HepG2 (cell line): ENCODE measurements around the gene TH. TPM values are rescaled to one million over a fixed set of nuclear protein-coding genes. Genes with fewer than 3 reads are reported as not detected.

ENCODE experiments used
- AGO1 ChIP-seq: fragments of 200-400 bp; formaldehyde crosslinking; IDR thresholded peaks from 2 replicates; pipeline ENCODE4 v1.6.1; 2017; ENCODE audit warnings: mild to moderate bottlenecking, low read depth, low read length, moderate library complexity; ENCODE audit not compliant: poor library complexity, severe bottlenecking
- FOXK1 ChIP-seq: sonication (generic); formaldehyde crosslinking; IDR thresholded peaks from 2 replicates; pipeline ENCODE4 v1.4.0; 2020; ENCODE audit warnings: low read depth, missing genetic modification reagents, borderline replicate concordance
- GABPB1 ChIP-seq: IDR thresholded peaks from 2 replicates; pipeline ENCODE4 v1.6.1; 2016; ENCODE audit warnings: mild to moderate bottlenecking, missing genetic modification reagents, moderate library complexity, missing compliant biosample characterization
- KLF6 ChIP-seq: IDR thresholded peaks from 2 replicates; pipeline ENCODE4 v1.8.0; 2016; ENCODE audit warnings: missing biosample characterization, missing genetic modification reagents
- MAZ ChIP-seq, 2 experiments: sonication (generic) in 1 of 2; formaldehyde crosslinking in 1 of 2; IDR thresholded peaks; 2 replicates each; pipeline versions ENCODE4 v1.5.0 to v1.6.1; 2012 to 2020; ENCODE audit warnings: low read depth in 2 of 2, mild to moderate bottlenecking in 2 of 2, borderline replicate concordance in 1 of 2, improper control_type of control experiment in 1 of 2, low read length in 1 of 2, missing genetic modification reagents in 1 of 2, moderate library complexity in 1 of 2
- MZF1 ChIP-seq: sonication (generic); formaldehyde crosslinking; IDR thresholded peaks from 2 replicates; pipeline ENCODE4 v1.8.1; 2023; ENCODE audit warnings: mild to moderate bottlenecking, missing genetic modification reagents, borderline replicate concordance
- PATZ1 ChIP-seq: sonication (generic); formaldehyde crosslinking; IDR thresholded peaks from 2 replicates; pipeline ENCODE4 v1.4.0; 2020; ENCODE audit warnings: missing genetic modification reagents
- SNAI1 ChIP-seq: sonication (generic); formaldehyde crosslinking; IDR thresholded peaks from 2 replicates; pipeline ENCODE4 v1.5.0; 2020; ENCODE audit warnings: mild to moderate bottlenecking, missing genetic modification reagents, borderline replicate concordance
- TRIM24 ChIP-seq: sonication (generic); formaldehyde crosslinking; IDR thresholded peaks from 2 replicates; pipeline ENCODE4 v1.8.0; 2022; ENCODE audit warnings: mild to moderate bottlenecking, missing genetic modification reagents
- YEATS4 ChIP-seq: sonication (generic); formaldehyde crosslinking; IDR thresholded peaks from 2 replicates; pipeline ENCODE4 v1.4.0; 2020; ENCODE audit warnings: missing genetic modification reagents, borderline replicate concordance
- ZNF362 ChIP-seq: sonication (generic); formaldehyde crosslinking; IDR thresholded peaks from 2 replicates; pipeline ENCODE4 v1.4.0; 2020; ENCODE audit warnings: missing genetic modification reagents, mild to moderate bottlenecking, borderline replicate concordance
- ZNF430 ChIP-seq: sonication (generic); formaldehyde crosslinking; IDR thresholded peaks from 2 replicates; pipeline ENCODE4 v1.9.0; 2021; ENCODE audit warnings: mild to moderate bottlenecking, missing genetic modification reagents
- ZSCAN21 ChIP-seq: sonication (generic); formaldehyde crosslinking; IDR thresholded peaks from 2 replicates; pipeline ENCODE4 v1.8.0; 2022; ENCODE audit warnings: mild to moderate bottlenecking, missing genetic modification reagents, moderate library complexity, borderline replicate concordance
- polyA plus RNA-seq, 8 experiments: library from polyadenylated mRNA; depleted of rRNA in 3 of 8; stranded (reverse) in 7 of 8; unstranded in 1 of 8; fragments of >200 nt; fragmentation: Illumina TruSeq in 4 of 8; extraction: Trizol in 4 of 8; gene quantifications; 2 replicates each; pipeline versions ENCODE4 v1.2.1 to v1.2.3, GENCODE V29; 2011 to 2016; ENCODE audit warnings: low read depth in 4 of 8, missing spikeins in 1 of 8, mixed read lengths in 1 of 8; ENCODE audit not compliant: insufficient read depth in 1 of 8
- total RNA-seq, 5 experiments: library from RNA; depleted of rRNA; stranded (reverse); fragments of >200 nt; fragmentation: Illumina TruSeq; extraction: Trizol; gene quantifications; 2 replicates each; pipeline ENCODE4 v1.2.3, GENCODE V29; 2016; ENCODE audit warnings: low read depth in 1 of 5
- TF ChIP-seq, protein P1 (sequence below): sonication (generic); formaldehyde crosslinking; IDR thresholded peaks from 2 replicates; pipeline ENCODE4 v1.4.0; 2020; ENCODE audit warnings: mild to moderate bottlenecking, missing genetic modification reagents
- TF ChIP-seq, protein P2 (sequence below): sonication (generic); formaldehyde crosslinking; IDR thresholded peaks from 2 replicates; pipeline ENCODE4 v1.5.0; 2020; ENCODE audit warnings: mild to moderate bottlenecking, missing genetic modification reagents, moderate library complexity
- TF ChIP-seq, protein P3 (sequence below), 2 experiments: sonication (generic) in 1 of 2; formaldehyde crosslinking in 1 of 2; IDR thresholded peaks; 2 replicates each; pipeline versions ENCODE4 v1.4.0 to v1.6.1; 2016 to 2020; ENCODE audit warnings: borderline replicate concordance in 1 of 2, low read depth in 1 of 2, mild to moderate bottlenecking in 1 of 2, missing genetic modification reagents in 1 of 2

The TH gene
- total and polyA plus RNA-seq, 2 of the 13 experiments (the other 11 are each of a cell fraction or from before 2014, with no cell fraction given), result 0.36 TPM; not detected in 1

DNA sequence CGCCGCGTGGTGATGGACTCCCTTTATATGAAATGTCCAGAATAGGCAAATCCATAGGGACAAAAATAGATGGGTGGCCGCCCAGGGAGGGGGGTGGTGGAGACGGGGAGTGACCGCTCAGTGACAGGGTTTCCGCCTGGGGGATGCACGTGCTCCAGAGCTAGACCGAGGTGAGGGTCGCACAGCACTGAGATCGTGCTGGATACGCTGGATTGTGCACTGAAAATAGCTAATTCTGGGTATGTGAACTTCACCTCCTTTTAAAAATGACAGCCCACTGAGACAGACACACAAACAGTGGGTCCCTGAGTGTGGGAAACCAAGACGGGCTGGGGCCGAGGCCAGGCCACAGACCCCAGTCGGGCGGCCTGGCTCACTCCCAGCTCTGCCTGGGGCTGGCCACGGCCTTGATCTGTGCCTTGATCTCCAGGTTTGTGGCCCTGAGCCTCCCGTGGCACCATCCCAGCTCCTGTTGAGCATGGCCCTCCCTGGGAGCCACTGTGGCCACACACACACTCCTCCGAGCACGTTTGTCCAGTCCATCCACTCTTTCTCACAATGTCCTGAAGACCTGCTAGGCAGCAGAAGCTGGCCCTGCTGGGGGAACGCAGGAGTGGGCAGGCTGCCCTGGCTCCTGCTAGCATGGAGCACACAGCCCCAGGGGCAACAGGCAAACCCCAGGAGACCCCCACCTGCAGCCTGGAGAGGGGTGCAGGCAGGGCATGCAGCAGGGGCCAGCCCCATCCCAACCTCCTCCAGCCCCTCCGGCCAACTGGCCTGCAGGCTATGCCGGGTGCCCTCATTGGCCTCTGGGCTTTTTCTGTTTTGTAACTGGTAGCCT is 41.0 kb upstream of the TH start (continued):
- TF ChIP-seq SNAI1 (CRISPR knock-in tag), result peak; percentile 90; the same call in 1 of the 2 replicates
- no peak for TF ChIP-seq MZF1 (CRISPR knock-in tag)
- 0 out of 2 replicates have a peak, but pooled peaks have one; percentile 49 for TF ChIP-seq ZNF430 (CRISPR knock-in tag)
- peak; percentile 33; the same call in 1 of the 2 replicates for TF ChIP-seq ZNF362 (CRISPR knock-in tag)
- TF ChIP-seq PATZ1 (CRISPR knock-in tag), result peak; percentile 31; the same call in 1 of the 2 replicates
- TF ChIP-seq ZSCAN21, result no peak
- TF ChIP-seq GABPB1 (CRISPR knock-in tag), result peak; percentile 52; the same call in 1 of the 2 replicates
- 0 out of 2 replicates have a peak, but pooled peaks have one; percentile 14 for TF ChIP-seq MAZ (IDR thresholded peaks at IDR 0.05; ENCODE audit: borderline replicate concordance, low read depth, low read length)
- TF ChIP-seq MAZ (CRISPR knock-in tag; IDR thresholded peaks at IDR 0.05; ENCODE audit: low read depth), result peak; percentile 45; the same call in 1 of the 2 replicates
- TF ChIP-seq, protein P1, sequence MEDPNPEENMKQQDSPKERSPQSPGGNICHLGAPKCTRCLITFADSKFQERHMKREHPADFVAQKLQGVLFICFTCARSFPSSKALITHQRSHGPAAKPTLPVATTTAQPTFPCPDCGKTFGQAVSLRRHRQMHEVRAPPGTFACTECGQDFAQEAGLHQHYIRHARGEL (CRISPR knock-in tag), result 0 out of 2 replicates have a peak, but pooled peaks have one; percentile 40
- TF ChIP-seq AGO1, result peak; percentile 10
- TF ChIP-seq, protein P2, sequence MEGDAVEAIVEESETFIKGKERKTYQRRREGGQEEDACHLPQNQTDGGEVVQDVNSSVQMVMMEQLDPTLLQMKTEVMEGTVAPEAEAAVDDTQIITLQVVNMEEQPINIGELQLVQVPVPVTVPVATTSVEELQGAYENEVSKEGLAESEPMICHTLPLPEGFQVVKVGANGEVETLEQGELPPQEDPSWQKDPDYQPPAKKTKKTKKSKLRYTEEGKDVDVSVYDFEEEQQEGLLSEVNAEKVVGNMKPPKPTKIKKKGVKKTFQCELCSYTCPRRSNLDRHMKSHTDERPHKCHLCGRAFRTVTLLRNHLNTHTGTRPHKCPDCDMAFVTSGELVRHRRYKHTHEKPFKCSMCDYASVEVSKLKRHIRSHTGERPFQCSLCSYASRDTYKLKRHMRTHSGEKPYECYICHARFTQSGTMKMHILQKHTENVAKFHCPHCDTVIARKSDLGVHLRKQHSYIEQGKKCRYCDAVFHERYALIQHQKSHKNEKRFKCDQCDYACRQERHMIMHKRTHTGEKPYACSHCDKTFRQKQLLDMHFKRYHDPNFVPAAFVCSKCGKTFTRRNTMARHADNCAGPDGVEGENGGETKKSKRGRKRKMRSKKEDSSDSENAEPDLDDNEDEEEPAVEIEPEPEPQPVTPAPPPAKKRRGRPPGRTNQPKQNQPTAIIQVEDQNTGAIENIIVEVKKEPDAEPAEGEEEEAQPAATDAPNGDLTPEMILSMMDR, result 0 out of 2 replicates have a peak, but pooled peaks have one; percentile 4
- no peak for TF ChIP-seq KLF6 (CRISPR knock-in tag)
- TF ChIP-seq, protein P3, sequence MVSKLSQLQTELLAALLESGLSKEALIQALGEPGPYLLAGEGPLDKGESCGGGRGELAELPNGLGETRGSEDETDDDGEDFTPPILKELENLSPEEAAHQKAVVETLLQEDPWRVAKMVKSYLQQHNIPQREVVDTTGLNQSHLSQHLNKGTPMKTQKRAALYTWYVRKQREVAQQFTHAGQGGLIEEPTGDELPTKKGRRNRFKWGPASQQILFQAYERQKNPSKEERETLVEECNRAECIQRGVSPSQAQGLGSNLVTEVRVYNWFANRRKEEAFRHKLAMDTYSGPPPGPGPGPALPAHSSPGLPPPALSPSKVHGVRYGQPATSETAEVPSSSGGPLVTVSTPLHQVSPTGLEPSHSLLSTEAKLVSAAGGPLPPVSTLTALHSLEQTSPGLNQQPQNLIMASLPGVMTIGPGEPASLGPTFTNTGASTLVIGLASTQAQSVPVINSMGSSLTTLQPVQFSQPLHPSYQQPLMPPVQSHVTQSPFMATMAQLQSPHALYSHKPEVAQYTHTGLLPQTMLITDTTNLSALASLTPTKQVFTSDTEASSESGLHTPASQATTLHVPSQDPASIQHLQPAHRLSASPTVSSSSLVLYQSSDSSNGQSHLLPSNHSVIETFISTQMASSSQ (IDR thresholded peaks at IDR 0.05; ENCODE audit: low read depth), result no peak
- TF ChIP-seq, protein P3 (CRISPR knock-in tag; IDR thresholded peaks at IDR 0.05; ENCODE audit: borderline replicate concordance), result peak; percentile 25; the same call in 1 of the 2 replicates
- TF ChIP-seq TRIM24 (CRISPR knock-in tag), result no peak
- peak; percentile 71; the same call in 1 of the 2 replicates for TF ChIP-seq YEATS4 (CRISPR knock-in tag)
- no peak for TF ChIP-seq FOXK1
